CD4-positive, alpha-beta T cell treated with Interleukin-10 for 1 hour (primary cell): Measurements from ENCODE around the gene TINAGL1.

Experiments
- DNase-seq: peaks from one replicate; pipeline ENCODE4 v3.0.0-alpha.2; 2020

TINAGL1 gene

GRCh38 chr1:31576201-31576669 is at the start of gene TINAGL1:
TINAGL1 (plus strand) TSS chr1:31576515; CDS start chr1:31577149, 634 bp downstream.
- DNase-seq, result no peak

GRCh38 chr1:31529999-31530684 is 46.2 kb upstream of the TINAGL1 start:
- DNase-seq, result no peak

GRCh38 chr1:31531177-31531999 is 44.9 kb upstream of the TINAGL1 start:
- DNase-seq, result no peak

- DNase-seq, result no peak
Measured at GRCh38 chr1:31532173-31532572, 44.1 kb upstream of the TINAGL1 start.

GRCh38 chr1:31535561-31535960 is 40.8 kb upstream of the TINAGL1 start:
- DNase-seq, result no peak

- no peak for DNase-seq
Measured at GRCh38 chr1:31539329-31539728, 37.0 kb upstream of the TINAGL1 start.

GRCh38 chr1:31541194-31541593 is 35.1 kb upstream of the TINAGL1 start:
- DNase-seq, result no peak

GRCh38 chr1:31545927-31546540 is 30.3 kb upstream of the TINAGL1 start:
- no peak for DNase-seq

- DNase-seq, result no peak
Measured at GRCh38 chr1:31548534-31548906, 27.8 kb upstream of the TINAGL1 start.

GRCh38 chr1:31548907-31549808 is 27.2 kb upstream of the TINAGL1 start:
- DNase-seq, result peak; percentile 87

GRCh38 chr1:31549809-31550620 is 26.3 kb upstream of the TINAGL1 start:
- no peak for DNase-seq

- DNase-seq, result no peak
Measured at GRCh38 chr1:31551208-31551607, 25.1 kb upstream of the TINAGL1 start.

- DNase-seq, result no peak
Measured at GRCh38 chr1:31552489-31552888, 23.8 kb upstream of the TINAGL1 start.

- DNase-seq, result no peak
Measured at GRCh38 chr1:31556481-31557006, 19.8 kb upstream of the TINAGL1 start.

- no peak for DNase-seq
Measured at GRCh38 chr1:31559715-31560114, 16.6 kb upstream of the TINAGL1 start.

GRCh38 chr1:31560394-31560793 is 15.9 kb upstream of the TINAGL1 start:
- DNase-seq, result no peak

- DNase-seq, result no peak
Measured at GRCh38 chr1:31562707-31563360, 13.5 kb upstream of the TINAGL1 start.

- no peak for DNase-seq
Measured at GRCh38 chr1:31564606-31564989, 11.7 kb upstream of the TINAGL1 start.

- DNase-seq, result no peak
Measured at GRCh38 chr1:31567956-31568570, 8.3 kb upstream of the TINAGL1 start.

GRCh38 chr1:31568895-31569595 is 7.3 kb upstream of the TINAGL1 start:
- no peak for DNase-seq
